Measurements from ENCODE around the gene STAP2. TPM values are rescaled to one million over a fixed set of nuclear protein-coding genes. Genes with fewer than 3 reads are reported as not detected.

STAP2 gene
- total RNA-seq, 3 donors from 2014 or later = 91.4 to 330 (median 183) TPM

- H3K9me3 ChIP-seq = no peaks in the 10 kb centered on the region
- intact Hi-C loops (cut with DNase I, micrococcal nuclease) = no loop called here
- ATAC-seq (peak; percentile 48), DNase-seq (no peak)
- H3K4me3 ChIP-seq = no peak overlapping the region
- no peaks in the 10 kb centered on the region for H3K36me3 ChIP-seq (ENCODE audit: low read depth)
- peaks cover 6% of the 10 kb centered on the region for H3K4me1 ChIP-seq (ENCODE audit: low read depth)
- TF ChIP-seq, protein P1, sequence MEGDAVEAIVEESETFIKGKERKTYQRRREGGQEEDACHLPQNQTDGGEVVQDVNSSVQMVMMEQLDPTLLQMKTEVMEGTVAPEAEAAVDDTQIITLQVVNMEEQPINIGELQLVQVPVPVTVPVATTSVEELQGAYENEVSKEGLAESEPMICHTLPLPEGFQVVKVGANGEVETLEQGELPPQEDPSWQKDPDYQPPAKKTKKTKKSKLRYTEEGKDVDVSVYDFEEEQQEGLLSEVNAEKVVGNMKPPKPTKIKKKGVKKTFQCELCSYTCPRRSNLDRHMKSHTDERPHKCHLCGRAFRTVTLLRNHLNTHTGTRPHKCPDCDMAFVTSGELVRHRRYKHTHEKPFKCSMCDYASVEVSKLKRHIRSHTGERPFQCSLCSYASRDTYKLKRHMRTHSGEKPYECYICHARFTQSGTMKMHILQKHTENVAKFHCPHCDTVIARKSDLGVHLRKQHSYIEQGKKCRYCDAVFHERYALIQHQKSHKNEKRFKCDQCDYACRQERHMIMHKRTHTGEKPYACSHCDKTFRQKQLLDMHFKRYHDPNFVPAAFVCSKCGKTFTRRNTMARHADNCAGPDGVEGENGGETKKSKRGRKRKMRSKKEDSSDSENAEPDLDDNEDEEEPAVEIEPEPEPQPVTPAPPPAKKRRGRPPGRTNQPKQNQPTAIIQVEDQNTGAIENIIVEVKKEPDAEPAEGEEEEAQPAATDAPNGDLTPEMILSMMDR (IDR thresholded peaks at IDR 0.05) = no peak
Measured at GRCh38 chr19:4327877-4328242, 10.8 kb downstream of the STAP2 start.

GRCh38 chr19:4327252-4327876 is 11.3 kb downstream of the STAP2 start:
- ATAC-seq (peak; percentile 52), DNase-seq (peak; percentile 80 to 92 (median 89))
- H3K36me3 ChIP-seq (ENCODE audit: low read depth) = no peaks in the 10 kb centered on the region
- TF ChIP-seq, protein P1 (IDR thresholded peaks at IDR 0.05) = no peak
- intact Hi-C loops (cut with DNase I, micrococcal nuclease) = no loop called here
- H3K4me1 ChIP-seq (ENCODE audit: low read depth) = peaks cover 6% of the 10 kb centered on the region
- no peak overlapping the region for H3K4me3 ChIP-seq
- no peaks in the 10 kb centered on the region for H3K9me3 ChIP-seq

- Histone ChIP-seq H3K4me3 (no peak overlapping the region), H3K36me3 (ENCODE audit: low read depth) (no peaks in the 10 kb centered on the region), H3K4me1 (ENCODE audit: low read depth) (peaks cover 6% of the 10 kb centered on the region), H3K9me3 (no peaks in the 10 kb centered on the region)
- TF ChIP-seq, protein P1 (IDR thresholded peaks at IDR 0.05) = no peak
- intact Hi-C loops (cut with DNase I, micrococcal nuclease) = no loop called here
- no peak for ATAC-seq
- no peak for DNase-seq
Measured at GRCh38 chr19:4326837-4327251, 11.8 kb downstream of the STAP2 start.

- DNase-seq = no peak
- H3K4me3 ChIP-seq = no peak overlapping the region
- ATAC-seq = no peak
- H3K4me1 ChIP-seq (ENCODE audit: low read depth) = peaks cover 6% of the 10 kb centered on the region
- TF ChIP-seq, protein P1 (IDR thresholded peaks at IDR 0.05) = no peak
- intact Hi-C loops (cut with DNase I, micrococcal nuclease) = no loop called here
- H3K36me3 ChIP-seq (ENCODE audit: low read depth) = no peaks in the 10 kb centered on the region
- no peaks in the 10 kb centered on the region for H3K9me3 ChIP-seq
Measured at GRCh38 chr19:4326215-4326836, 12.3 kb downstream of the STAP2 start.

- H3K36me3 ChIP-seq (ENCODE audit: low read depth) = no peaks in the 10 kb centered on the region
- H3K4me1 ChIP-seq (ENCODE audit: low read depth) = peaks cover 6% of the 10 kb centered on the region
- no peak for ATAC-seq
- H3K4me3 ChIP-seq = no peak overlapping the region
- H3K9me3 ChIP-seq = no peaks in the 10 kb centered on the region
- TF ChIP-seq, protein P1 (IDR thresholded peaks at IDR 0.05) = no peak
- DNase-seq = no peak
- intact Hi-C loops (cut with DNase I, micrococcal nuclease) = no loop called here
Measured at GRCh38 chr19:4324228-4324627, 14.4 kb downstream of the STAP2 start.

All from mucosa of descending colon (tissue), 3 donors.